Measurements from ENCODE around the gene ACSM2B.
"Not testable (repeated sequence)": the region's sequence is repeated elsewhere in the genome, so short reads cannot be mapped to it uniquely, and the experiment has no call there.

The ACSM2B gene

GRCh38 chr16:20531795-20532194, 44.4 kb downstream of the ACSM2B start:
- not testable (repeated sequence) for DNase-seq

- DNase-seq, result no peak
Observed at GRCh38 chr16:20520103-20520502, 56.1 kb downstream of the ACSM2B start.

GRCh38 chr16:20519231-20519630, 56.9 kb downstream of the ACSM2B start:
- DNase-seq, result no peak

GRCh38 chr16:20517149-20517548, 59.0 kb downstream of the ACSM2B start:
- no peak for DNase-seq

- no peak for DNase-seq
Observed at GRCh38 chr16:20515688-20516090, 60.5 kb downstream of the ACSM2B start.

GRCh38 chr16:20510323-20510722, 65.8 kb downstream of the ACSM2B start:
- no peak for DNase-seq

GRCh38 chr16:20507280-20507679, 68.9 kb downstream of the ACSM2B start:
- no peak for DNase-seq

GRCh38 chr16:20504418-20504817, 71.7 kb downstream of the ACSM2B start:
- DNase-seq, result no peak

GRCh38 chr16:20491448-20491847, 84.7 kb downstream of the ACSM2B start:
- not testable (repeated sequence) for DNase-seq

- not testable (repeated sequence) for DNase-seq
Observed at GRCh38 chr16:20490994-20491393, 85.2 kb downstream of the ACSM2B start.
